ENCODE results near the gene GPX1. TPM values are rescaled to one million over a fixed set of nuclear protein-coding genes. Genes with fewer than 3 reads are reported as not detected.
A peak's percentile ranks its signal among the peaks of the same experiment; 100 is the strongest.

The GPX1 gene
- total RNA-seq, 1 experiment from 2014 or later: 89.0 TPM

DNA sequence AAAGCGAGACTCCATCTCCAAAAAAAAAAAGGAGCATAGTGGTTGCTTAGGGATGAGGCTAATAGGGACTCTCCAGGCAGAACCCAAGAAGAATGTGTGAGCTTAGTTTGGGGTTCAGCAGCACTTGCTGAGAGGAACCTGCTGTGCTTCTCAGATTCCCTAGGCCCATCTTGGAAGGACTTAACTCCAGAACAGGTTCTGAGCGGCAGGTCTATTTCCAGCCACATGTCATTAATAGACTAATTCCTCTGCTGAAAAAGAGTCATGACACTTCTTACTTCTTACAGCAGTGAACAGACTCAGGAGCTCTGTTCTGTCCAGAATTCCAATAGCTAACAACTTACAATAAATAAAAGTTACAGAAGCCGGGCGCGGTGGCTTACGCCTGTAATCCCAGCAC, 31.1 kb upstream of the GPX1 start:
- Histone ChIP-seq H3K36me3 (ENCODE audit: insufficient read depth, low read length) (no peaks in the 10 kb centered on the region), H4K20me1 (ENCODE audit: insufficient read depth, low read depth, low read length) (peaks cover 13% of the 10 kb centered on the region; the same call in 1 of the 2 replicates), H3K79me2 (ENCODE audit: low read length) (peaks cover 94% of the 10 kb centered on the region), H3K9me2 (replicated peaks; ENCODE audit: insufficient read depth, low read length) (no peaks in the 10 kb centered on the region), H3K27me3 (ENCODE audit: low read length) (no peaks in the 10 kb centered on the region), H3K4me1 (ENCODE audit: low read length) (peaks cover 12% of the 10 kb centered on the region), H2AFZ (ENCODE audit: low read length) (no peak overlapping the region), H3K4me3 (ENCODE audit: low read length) (no peak overlapping the region), H3K9ac (ENCODE audit: low read length) (no peak overlapping the region), H3K27ac (ENCODE audit: low read length) (no peak overlapping the region), H3K9me3 (ENCODE audit: low read length) (no peaks in the 10 kb centered on the region), H3K4me2 (ENCODE audit: low read depth, low read length, poor library complexity, severe bottlenecking) (no peak overlapping the region)
- DNase-seq: no peak

DNA sequence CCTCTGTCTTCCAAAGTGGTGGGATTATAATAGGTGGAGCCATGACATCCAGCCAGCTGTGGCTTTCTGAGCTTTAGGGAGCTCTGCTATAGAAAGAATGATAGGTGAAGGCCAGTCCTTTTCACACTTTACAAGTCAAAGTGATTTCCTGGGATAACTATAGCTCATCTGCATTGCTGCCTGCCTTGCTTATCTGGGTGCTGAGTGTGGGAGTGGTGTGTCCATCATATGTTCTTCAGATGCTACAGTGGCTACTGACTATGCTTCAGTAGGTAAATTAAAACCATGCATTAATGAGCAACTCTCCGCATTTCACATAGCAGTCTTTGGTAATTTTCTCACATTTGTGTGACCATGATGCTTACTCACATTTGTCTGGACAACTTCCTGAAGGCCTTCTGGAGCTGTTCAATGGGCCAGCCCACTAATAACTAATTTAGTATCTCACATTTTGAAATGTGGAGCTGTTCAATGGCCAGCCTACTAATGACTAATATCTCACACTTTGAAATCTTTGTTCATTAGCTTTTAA, 30.2 kb upstream of the GPX1 start:
- peaks cover 13% of the 10 kb centered on the region for H4K20me1 ChIP-seq (ENCODE audit: insufficient read depth, low read depth, low read length)
- no peak overlapping the region for H3K27ac ChIP-seq (ENCODE audit: low read length)
- no peak for DNase-seq
- no peak overlapping the region for H3K4me3 ChIP-seq (ENCODE audit: low read length)
- H3K4me1 ChIP-seq (ENCODE audit: low read length): peaks cover 12% of the 10 kb centered on the region
- no peak overlapping the region for H3K9ac ChIP-seq (ENCODE audit: low read length)
- peaks cover 98% of the 10 kb centered on the region for H3K79me2 ChIP-seq (ENCODE audit: low read length)
- no peaks in the 10 kb centered on the region for H3K9me3 ChIP-seq (ENCODE audit: low read length)
- no peaks in the 10 kb centered on the region for H3K27me3 ChIP-seq (ENCODE audit: low read length)
- H2AFZ ChIP-seq (ENCODE audit: low read length): no peak overlapping the region
- H3K36me3 ChIP-seq (ENCODE audit: insufficient read depth, low read length): no peaks in the 10 kb centered on the region
- H3K4me2 ChIP-seq (ENCODE audit: low read depth, low read length, poor library complexity, severe bottlenecking): no peak overlapping the region
- H3K9me2 ChIP-seq (replicated peaks; ENCODE audit: insufficient read depth, low read length): no peaks in the 10 kb centered on the region

- H3K79me2 ChIP-seq (ENCODE audit: low read length): peaks cover 98% of the 10 kb centered on the region
- H3K4me3 ChIP-seq (ENCODE audit: low read length): no peak overlapping the region
- no peaks in the 10 kb centered on the region for H3K36me3 ChIP-seq (ENCODE audit: insufficient read depth, low read length)
- H3K9me3 ChIP-seq (ENCODE audit: low read length): no peaks in the 10 kb centered on the region
- H3K9me2 ChIP-seq (replicated peaks; ENCODE audit: insufficient read depth, low read length): no peaks in the 10 kb centered on the region
- no peaks in the 10 kb centered on the region for H3K27me3 ChIP-seq (ENCODE audit: low read length)
- no peak overlapping the region for H3K4me2 ChIP-seq (ENCODE audit: low read depth, low read length, poor library complexity, severe bottlenecking)
- H3K4me1 ChIP-seq (ENCODE audit: low read length): peaks cover 12% of the 10 kb centered on the region
- no peak overlapping the region for H3K9ac ChIP-seq (ENCODE audit: low read length)
- DNase-seq: no peak
- H3K27ac ChIP-seq (ENCODE audit: low read length): no peak overlapping the region
- peaks cover 15% of the 10 kb centered on the region for H4K20me1 ChIP-seq (ENCODE audit: insufficient read depth, low read depth, low read length)
- no peak overlapping the region for H2AFZ ChIP-seq (ENCODE audit: low read length)
Observed at GRCh38 chr3:49387721-49388120, 29.6 kb upstream of the GPX1 start.

GRCh38 chr3:49386056-49386756, 28.1 kb upstream of the GPX1 start:
- Histone ChIP-seq H3K9me2 (replicated peaks; ENCODE audit: insufficient read depth, low read length) (no peaks in the 10 kb centered on the region), H3K36me3 (ENCODE audit: insufficient read depth, low read length) (no peaks in the 10 kb centered on the region), H2AFZ (ENCODE audit: low read length) (no peak overlapping the region), H3K27ac (ENCODE audit: low read length) (no peak overlapping the region), H3K79me2 (ENCODE audit: low read length) (peaks cover 96% of the 10 kb centered on the region), H3K9ac (ENCODE audit: low read length) (no peak overlapping the region), H3K4me1 (ENCODE audit: low read length) (peaks cover 12% of the 10 kb centered on the region), H3K4me3 (ENCODE audit: low read length) (no peak overlapping the region), H3K27me3 (ENCODE audit: low read length) (no peaks in the 10 kb centered on the region), H3K4me2 (ENCODE audit: low read depth, low read length, poor library complexity, severe bottlenecking) (no peak overlapping the region), H3K9me3 (ENCODE audit: low read length) (no peaks in the 10 kb centered on the region), H4K20me1 (ENCODE audit: insufficient read depth, low read depth, low read length) (peaks cover 19% of the 10 kb centered on the region)
- no peak for DNase-seq

DNA sequence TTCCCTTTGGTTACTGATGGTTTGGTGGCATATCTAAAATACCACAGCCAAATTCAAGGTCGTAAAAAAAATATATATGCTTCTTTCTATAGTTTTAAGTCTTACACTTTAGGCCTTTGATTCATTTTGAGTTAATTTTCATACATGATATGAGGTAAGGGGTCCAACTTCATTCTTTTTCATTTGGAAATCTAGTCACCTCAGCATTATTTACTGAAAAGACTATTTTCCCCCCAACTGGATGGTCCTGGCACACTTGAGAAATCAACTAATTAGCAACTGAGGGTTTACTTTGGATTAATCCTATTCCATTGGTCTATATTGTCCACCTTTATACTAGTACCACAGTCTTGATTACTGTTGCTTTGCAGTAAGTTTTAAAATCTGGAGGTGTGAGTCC, 27.5 kb upstream of the GPX1 start:
- Histone ChIP-seq H4K20me1 (ENCODE audit: insufficient read depth, low read depth, low read length) (peaks cover 19% of the 10 kb centered on the region), H3K4me1 (ENCODE audit: low read length) (peaks cover 12% of the 10 kb centered on the region)

DNA sequence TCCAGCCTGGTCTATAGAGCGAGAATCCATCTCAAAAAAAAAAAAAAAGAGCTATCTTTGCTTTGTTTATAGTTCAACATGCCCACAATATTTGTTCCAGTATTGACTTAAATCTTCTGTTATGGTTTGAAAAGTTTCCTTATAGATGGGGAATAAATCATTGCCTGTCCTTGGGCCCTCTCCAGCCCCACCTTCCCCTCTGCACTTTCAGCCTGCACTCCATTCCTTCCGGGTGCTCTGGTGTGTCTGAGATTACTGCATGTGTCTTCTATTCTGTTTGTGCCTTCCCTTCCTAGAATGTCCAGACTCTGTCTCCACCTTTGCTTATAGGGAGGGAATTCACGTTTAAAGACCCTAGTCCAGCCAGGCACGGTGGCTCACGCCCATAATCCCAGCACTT, 25.2 kb upstream of the GPX1 start:
- Histone ChIP-seq H3K9me2 (replicated peaks; ENCODE audit: insufficient read depth, low read length) (no peaks in the 10 kb centered on the region), H3K27ac (ENCODE audit: low read length) (no peak overlapping the region), H2AFZ (ENCODE audit: low read length) (no peak overlapping the region), H3K4me2 (ENCODE audit: low read depth, low read length, poor library complexity, severe bottlenecking) (no peak overlapping the region), H3K79me2 (ENCODE audit: low read length) (peaks cover 95% of the 10 kb centered on the region), H3K27me3 (ENCODE audit: low read length) (no peaks in the 10 kb centered on the region), H3K4me1 (ENCODE audit: low read length) (peaks cover 8% of the 10 kb centered on the region), H4K20me1 (ENCODE audit: insufficient read depth, low read depth, low read length) (peaks cover 14% of the 10 kb centered on the region), H3K4me3 (ENCODE audit: low read length) (no peak overlapping the region), H3K9me3 (ENCODE audit: low read length) (no peaks in the 10 kb centered on the region), H3K36me3 (ENCODE audit: insufficient read depth, low read length) (peaks cover 4% of the 10 kb centered on the region; the same call in 1 of the 2 replicates), H3K9ac (ENCODE audit: low read length) (no peak overlapping the region)
- no peak for DNase-seq

More for the DNA sequence above, 27.5 kb upstream of the GPX1 start:
- DNase-seq: no peak
- Histone ChIP-seq H3K36me3 (ENCODE audit: insufficient read depth, low read length) (no peaks in the 10 kb centered on the region), H3K9me2 (replicated peaks; ENCODE audit: insufficient read depth, low read length) (no peaks in the 10 kb centered on the region), H3K9ac (ENCODE audit: low read length) (no peak overlapping the region), H3K27ac (ENCODE audit: low read length) (no peak overlapping the region), H3K27me3 (ENCODE audit: low read length) (no peaks in the 10 kb centered on the region), H3K9me3 (ENCODE audit: low read length) (no peaks in the 10 kb centered on the region), H3K79me2 (ENCODE audit: low read length) (peaks cover 96% of the 10 kb centered on the region), H2AFZ (ENCODE audit: low read length) (no peak overlapping the region), H3K4me3 (ENCODE audit: low read length) (no peak overlapping the region), H3K4me2 (ENCODE audit: low read depth, low read length, poor library complexity, severe bottlenecking) (no peak overlapping the region)

- Histone ChIP-seq H3K4me1 (ENCODE audit: low read length) (no peaks in the 10 kb centered on the region), H4K20me1 (ENCODE audit: insufficient read depth, low read depth, low read length) (peaks cover 25% of the 10 kb centered on the region; the same call in 1 of the 2 replicates), H3K9me2 (replicated peaks; ENCODE audit: insufficient read depth, low read length) (no peaks in the 10 kb centered on the region), H2AFZ (ENCODE audit: low read length) (no peak overlapping the region), H3K9me3 (ENCODE audit: low read length) (no peaks in the 10 kb centered on the region), H3K27ac (ENCODE audit: low read length) (no peak overlapping the region), H3K9ac (ENCODE audit: low read length) (no peak overlapping the region), H3K79me2 (ENCODE audit: low read length) (peaks cover 93% of the 10 kb centered on the region), H3K4me2 (ENCODE audit: low read depth, low read length, poor library complexity, severe bottlenecking) (no peak overlapping the region), H3K4me3 (ENCODE audit: low read length) (no peak overlapping the region), H3K36me3 (ENCODE audit: insufficient read depth, low read length) (peaks cover 14% of the 10 kb centered on the region), H3K27me3 (ENCODE audit: low read length) (no peaks in the 10 kb centered on the region)
- DNase-seq: no peak
Observed at GRCh38 chr3:49378249-49378895, 20.2 kb upstream of the GPX1 start.

DNA sequence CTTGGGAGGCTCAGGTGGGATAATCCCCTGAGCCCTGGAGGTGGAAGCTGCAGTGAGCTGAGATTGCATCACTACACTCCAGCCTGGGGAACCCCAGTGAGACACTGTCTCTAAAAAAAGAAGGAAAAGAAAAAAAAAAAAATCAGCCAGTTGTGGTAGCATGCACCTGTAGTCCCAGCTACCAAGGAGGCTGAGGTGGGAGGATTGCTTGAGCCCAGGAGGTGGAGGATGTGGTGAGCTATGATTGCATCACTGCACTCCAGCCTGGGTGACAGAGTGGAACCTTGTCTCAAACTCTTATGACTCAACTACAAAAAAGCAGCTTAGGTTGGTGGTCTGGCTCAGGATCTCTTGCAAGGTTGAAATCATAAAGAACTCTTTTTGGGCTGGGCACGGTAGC, 19.3 kb upstream of the GPX1 start:
- Histone ChIP-seq H3K36me3 (ENCODE audit: insufficient read depth, low read length) (peaks cover 15% of the 10 kb centered on the region), H3K4me3 (ENCODE audit: low read length) (no peak overlapping the region), H3K9ac (ENCODE audit: low read length) (no peak overlapping the region), H3K4me1 (ENCODE audit: low read length) (no peaks in the 10 kb centered on the region), H3K9me2 (replicated peaks; ENCODE audit: insufficient read depth, low read length) (no peaks in the 10 kb centered on the region), H4K20me1 (ENCODE audit: insufficient read depth, low read depth, low read length) (peaks cover 20% of the 10 kb centered on the region; the same call in 1 of the 2 replicates), H2AFZ (ENCODE audit: low read length) (no peak overlapping the region), H3K27me3 (ENCODE audit: low read length) (no peaks in the 10 kb centered on the region), H3K27ac (ENCODE audit: low read length) (no peak overlapping the region), H3K79me2 (ENCODE audit: low read length) (peaks cover 93% of the 10 kb centered on the region), H3K4me2 (ENCODE audit: low read depth, low read length, poor library complexity, severe bottlenecking) (no peak overlapping the region), H3K9me3 (ENCODE audit: low read length) (no peaks in the 10 kb centered on the region)
- peak; percentile 56 for DNase-seq

Data from Karpas-422 (cell line).